Stomach (tissue), 9 donors: Measurements from ENCODE around the gene NCK1. TPM values are rescaled to one million over a fixed set of nuclear protein-coding genes. Genes with fewer than 3 reads are reported as not detected.

Experiments used
- DNase-seq, 2 donors: peaks; one replicate each; pipeline versions ENCODE4 v3.0.0 to v3.0.0-alpha.2; 2013 to 2019
- H3K27ac ChIP-seq, 5 donors: fragments of 200-600 bp in 4 of 5; sonication (generic) in 4 of 5; one replicate each; pipeline ENCODE4 v1.5.1; 2013 to 2019; ENCODE audit warnings: mild to moderate bottlenecking in 1 of 5, moderate library complexity in 1 of 5
- H3K27me3 ChIP-seq, 3 donors: fragments of 200-600 bp; sonication (generic); one replicate each; pipeline ENCODE4 v1.5.1; 2017 to 2019; ENCODE audit warnings: mixed run types in 1 of 3
- H3K36me3 ChIP-seq, 4 donors: fragments of 200-600 bp; sonication (generic); 1 replicate in 3 of 4; 2 replicates in 1 of 4; pipeline ENCODE4 v1.5.1; 2016 to 2019
- H3K4me1 ChIP-seq, 4 donors: fragments of 200-600 bp; sonication (generic); one replicate each; pipeline ENCODE4 v1.5.1; 2016 to 2019
- H3K4me3 ChIP-seq, 4 donors: fragments of 200-600 bp; sonication (generic) in 3 of 4; one replicate each; pipeline ENCODE4 v1.5.1; 2016 to 2019; ENCODE audit warnings: mild to moderate bottlenecking in 1 of 4
- H3K9me3 ChIP-seq, 4 donors: fragments of 200-600 bp; sonication (generic); one replicate each; pipeline ENCODE4 v1.5.1; 2016 to 2019
- CTCF ChIP-seq, 7 experiments: fragments of 450-650 bp in 4 of 7; fragments of 200-600 bp in 3 of 7; sonication (generic) in 3 of 7; IDR thresholded peaks; one replicate each; pipeline ENCODE4 v1.5.1; 2016 to 2019; ENCODE audit warnings: antibody characterized with exemption in 7 of 7, control low read depth in 2 of 7, mild to moderate bottlenecking in 1 of 7
- EP300 ChIP-seq: sonication (generic); formaldehyde crosslinking; IDR thresholded peaks from one replicate; pipeline ENCODE4 v1.6.1; 2017; ENCODE audit warnings: antibody characterized with exemption
- POLR2A ChIP-seq, 4 donors: fragments of 450-650 bp; IDR thresholded peaks; one replicate each; pipeline ENCODE4 v1.6.1; 2016; ENCODE audit warnings: antibody characterized with exemption in 4 of 4, control low read depth in 2 of 4, mild to moderate bottlenecking in 1 of 4, moderate library complexity in 1 of 4
- POLR2AphosphoS5 ChIP-seq, 3 donors: sonication (generic); formaldehyde crosslinking; IDR thresholded peaks; one replicate each; pipeline ENCODE4 v1.6.1; 2016; ENCODE audit warnings: antibody characterized with exemption in 3 of 3
- WGBS, 5 donors: extraction: QIAGEN DNeasy Blood & Tissue Kit in 3 of 5; methylation state at CpG; one replicate each; pipeline versions ENCODE4 v1.1.5 to v1.1.7; 2013 to 2018; 5-methylcytosine and 5-hydroxymethylcytosine counted together
- intact Hi-C: fragments of 100-400 bp; cut with DNase I; formaldehyde crosslinking; loops from one replicate; pipeline ENCODE4 v1.15.1; 2023; ENCODE audit warnings: low total_unique reads
- polyA plus RNA-seq, 3 donors: library from polyadenylated mRNA; stranded (reverse); fragments of 200-250 nt; gene quantifications; one replicate each; pipeline ENCODE4 v1.2.3, GENCODE V29; 2013
- total RNA-seq, 5 donors: library from RNA; depleted of rRNA; stranded (reverse); fragments of >200 nt; gene quantifications; one replicate each; pipeline versions ENCODE4 v1.1.0 to v1.2.3, GENCODE V29; 2014 to 2016
- donor health status: healthy with polysubstance abuse.
- donor health status: Bipolar disorder and iron deficiency.
- donor health status: healthy.

The NCK1 gene
- total and polyA plus RNA-seq, 8 donors: 11.9 to 59.8 (median 25.2) TPM

- peaks cover 0 to 37% (median 16%) of the 10 kb centered on the region in 4 donors for H3K4me1 ChIP-seq
- H3K4me3 ChIP-seq: no peak overlapping the region
- no peak for DNase-seq
- no peak overlapping the region for H3K27ac ChIP-seq
- TF ChIP-seq POLR2A (IDR thresholded peaks at IDR 0.05) (no peak), EP300 (no peak), POLR2AphosphoS5 (IDR thresholded peaks at IDR 0.05) (no peak), CTCF (IDR thresholded peaks at IDR 0.05) (no peak)
- no peaks in the 10 kb centered on the region for H3K27me3 ChIP-seq
- intact Hi-C loops: no loop called here
- no peaks in the 10 kb centered on the region for H3K9me3 ChIP-seq
- 88 to 95% (median 89%) methylated on average over 2 of the region's 2 CpGs for WGBS, 5 donors
- peaks cover 0 to 6% (median 0%) of the 10 kb centered on the region in 4 donors for H3K36me3 ChIP-seq
Observed at GRCh38 chr3:136840252-136840651, 21.8 kb upstream of the NCK1 start.

- Histone ChIP-seq H3K27me3 (no peaks in the 10 kb centered on the region), H3K9me3 (no peaks in the 10 kb centered on the region), H3K4me1 (peaks cover 0 to 23% (median 8%) of the 10 kb centered on the region in 4 donors), H3K36me3 (peaks cover 0 to 14% (median 3%) of the 10 kb centered on the region in 4 donors), H3K27ac (no peak overlapping the region), H3K4me3 (no peak overlapping the region)
- intact Hi-C loops: no loop called here
- TF ChIP-seq POLR2AphosphoS5 (IDR thresholded peaks at IDR 0.05) (no peak), POLR2A (IDR thresholded peaks at IDR 0.05) (no peak), EP300 (no peak), CTCF (IDR thresholded peaks at IDR 0.05) (no peak)
- 84 to 97% (median 90%) methylated on average over 1 of the region's 1 CpG for WGBS, 5 donors
- DNase-seq: no peak
Observed at GRCh38 chr3:136842294-136842693, 19.7 kb upstream of the NCK1 start.

- Histone ChIP-seq H3K27ac (no peak overlapping the region), H3K4me3 (no peak overlapping the region), H3K4me1 (peaks cover 0 to 6% (median under 1%) of the 10 kb centered on the region in 4 donors), H3K9me3 (no peaks in the 10 kb centered on the region), H3K36me3 (peaks cover 0 to 14% (median 3%) of the 10 kb centered on the region in 4 donors), H3K27me3 (no peaks in the 10 kb centered on the region)
- no peak for DNase-seq
- WGBS, 5 donors: 92 to 100% (median 93%) methylated on average over 1 of the region's 1 CpG
- TF ChIP-seq POLR2A (IDR thresholded peaks at IDR 0.05): no peak
- TF ChIP-seq CTCF (IDR thresholded peaks at IDR 0.05): no peak
- no peak for TF ChIP-seq POLR2AphosphoS5 (IDR thresholded peaks at IDR 0.05)
- no peak for TF ChIP-seq EP300
- intact Hi-C loops: no loop called here
Observed at GRCh38 chr3:136844724-136845123, 17.3 kb upstream of the NCK1 start.

GRCh38 chr3:136852180-136852579 lies 9.8 kb upstream of the NCK1 start:
- Histone ChIP-seq H3K27me3 (no peaks in the 10 kb centered on the region), H3K27ac (no peak overlapping the region), H3K4me1 (no peaks in the 10 kb centered on the region), H3K9me3 (no peaks in the 10 kb centered on the region), H3K36me3 (peaks cover 0 to 8% (median 0%) of the 10 kb centered on the region in 4 donors), H3K4me3 (no peak overlapping the region)
- intact Hi-C loops: no loop called here
- 76 to 87% (median 80%) methylated on average over 4 of the region's 4 CpGs for WGBS, 5 donors
- DNase-seq: no peak
- TF ChIP-seq EP300 (no peak), POLR2A (IDR thresholded peaks at IDR 0.05) (no peak), POLR2AphosphoS5 (IDR thresholded peaks at IDR 0.05) (no peak), CTCF (IDR thresholded peaks at IDR 0.05) (no peak)
